NCI-H1930 (cell line): ENCODE results near the gene SPC24.
"Not testable (repeated sequence)": the region's sequence is repeated elsewhere in the genome, so short reads cannot be mapped to it uniquely, and the experiment has no call there.

Experiments
- DNase-seq, 2 experiments: peaks; one replicate each; lab custom pipeline; 2025; lab: John Stamatoyannopoulos, UW

SPC24 gene

GRCh38 chr19:11192957-11193939 lies 37.7 kb upstream of the SPC24 start:
- DNase-seq: no peak

- DNase-seq: no peak
These were observed 36.4 kb upstream of the SPC24 start for GRCh38 chr19:11191934-11192333.

GRCh38 chr19:11191273-11191755 lies 35.7 kb upstream of the SPC24 start:
- no peak for DNase-seq

- no peak for DNase-seq
These were observed 34.9 kb upstream of the SPC24 start for GRCh38 chr19:11190501-11190900.

GRCh38 chr19:11187441-11187840 lies 31.9 kb upstream of the SPC24 start:
- DNase-seq: no peak

- DNase-seq: no peak
These were observed 27.4 kb upstream of the SPC24 start for GRCh38 chr19:11182994-11183393.

GRCh38 chr19:11181488-11181887 lies 25.9 kb upstream of the SPC24 start:
- DNase-seq: no peak

GRCh38 chr19:11180975-11181374 lies 25.4 kb upstream of the SPC24 start:
- not testable (repeated sequence) for DNase-seq

GRCh38 chr19:11180346-11180745 lies 24.8 kb upstream of the SPC24 start:
- DNase-seq: no peak

- no peak for DNase-seq
These were observed 24.2 kb upstream of the SPC24 start for GRCh38 chr19:11179716-11180297.

- DNase-seq: not testable (repeated sequence)
These were observed 23.5 kb upstream of the SPC24 start for GRCh38 chr19:11179145-11179465.

GRCh38 chr19:11177592-11177991 lies 22.0 kb upstream of the SPC24 start:
- no peak for DNase-seq

GRCh38 chr19:11176466-11177193 lies 21.0 kb upstream of the SPC24 start:
- no peak for DNase-seq

GRCh38 chr19:11175920-11176319 lies 20.3 kb upstream of the SPC24 start:
- DNase-seq: no peak

- no peak for DNase-seq
These were observed 18.8 kb upstream of the SPC24 start for GRCh38 chr19:11174336-11174735.

- no peak for DNase-seq
These were observed 18.1 kb upstream of the SPC24 start for GRCh38 chr19:11173516-11174155.

- no peak for DNase-seq
These were observed 17.0 kb upstream of the SPC24 start for GRCh38 chr19:11172576-11172975.

- DNase-seq: no peak
These were observed 15.6 kb upstream of the SPC24 start for GRCh38 chr19:11171144-11171543.

GRCh38 chr19:11169896-11170678 lies 14.5 kb upstream of the SPC24 start:
- no peak for DNase-seq

GRCh38 chr19:11168568-11168967 lies 13.0 kb upstream of the SPC24 start:
- no peak for DNase-seq
